GM12878 (cell line): Measurements from ENCODE around the gene CHRND. TPM values are rescaled to one million over a fixed set of nuclear protein-coding genes. Genes with fewer than 3 reads are reported as not detected.

ENCODE experiments used
- ATAC-seq: fragments of 200-7000 bp; cut with Tn5 transposase; 3 replicates; pipeline ENCODE4 v1.9.1; 2020; ENCODE audit warnings: mild to moderate bottlenecking, moderate library complexity
- BruUV-seq: library from RNA; stranded (reverse); fragments of 400-500 nt; replicated peaks from 2 replicates; lab custom pipeline; 2021; lab: Mats Ljungman, UMichigan
- CTCF ChIA-PET: fragments of 300-600 bp; sonication (Branson Sonifier 250); formaldehyde crosslinking; extraction: SDS; loops from one replicate; lab custom pipeline; 2021; ENCODE audit warnings: inconsistent platforms; lab: Yijun Ruan, JAX
- POLR2A ChIA-PET: fragments of 350-600 bp; formaldehyde crosslinking; extraction: SDS; loops from one replicate; lab custom pipeline; 2021; ENCODE audit warnings: inconsistent platforms; lab: Charles Lee
- RAD21 ChIA-PET: fragments of 300-600 bp; sonication (Branson Sonifier 250); formaldehyde crosslinking; loops from one replicate; lab custom pipeline; 2023; ENCODE audit warnings: antibody characterized with exemption; ENCODE audit not compliant: unreplicated experiment; lab: Charles Lee
- SMC1A ChIA-PET: fragments of 300-600 bp; sonication (Branson Sonifier 250); formaldehyde crosslinking; loops from one replicate; lab custom pipeline; 2023; ENCODE audit not compliant: unreplicated experiment, uncharacterized antibody; lab: Charles Lee
- DNase-seq: peaks from one replicate; pipeline ENCODE4 v3.0.0-alpha.2; 2011; ENCODE audit warnings: low read depth, low spot score
- FAIRE-seq: peaks from 3 replicates; lab custom pipeline; 2011; peaks lifted over from hg19 to GRCh38; lab: Jason Lieb, UNC
- H2AFZ ChIP-seq: 2 replicates; pipeline ENCODE4 v1.6.0; 2011; ENCODE audit warnings: low read depth, low read length, control low read depth; ENCODE audit not compliant: control insufficient read depth
- H3K27ac ChIP-seq: 2 replicates; pipeline ENCODE4 v1.5.1; 2011; ENCODE audit warnings: control low read depth; ENCODE audit not compliant: control insufficient read depth, insufficient read depth
- H3K27me3 ChIP-seq, 2 experiments: replicated peaks in 1 of 2; 2 replicates each; pipeline versions ENCODE4 v1.6.0 to v1.6.1; 2011; ENCODE audit warnings: low read length in 1 of 2; ENCODE audit not compliant: control insufficient read depth in 2 of 2, insufficient read depth in 2 of 2
- H3K36me3 ChIP-seq, 2 experiments: 2 replicates each; pipeline ENCODE4 v1.5.1; 2011; ENCODE audit warnings: low read length in 1 of 2; ENCODE audit not compliant: control insufficient read depth in 2 of 2, insufficient read depth in 2 of 2
- H3K4me1 ChIP-seq: 2 replicates; pipeline ENCODE4 v1.6.1; 2011; ENCODE audit warnings: mild to moderate bottlenecking, low read length, moderate library complexity, mixed read lengths; ENCODE audit not compliant: control insufficient read depth, insufficient read depth
- H3K4me2 ChIP-seq: 2 replicates; pipeline ENCODE4 v1.6.0; 2011; ENCODE audit warnings: control low read depth; ENCODE audit not compliant: control insufficient read depth, insufficient read depth
- H3K4me3 ChIP-seq: fragments of 200-600 bp; sonication (generic); 2 replicates; pipeline ENCODE4 v1.5.1; 2016
- H3K79me2 ChIP-seq: 2 replicates; pipeline ENCODE4 v1.6.0; 2011; ENCODE audit warnings: low read length; ENCODE audit not compliant: control insufficient read depth, insufficient read depth
- H3K9ac ChIP-seq: 2 replicates; pipeline ENCODE4 v1.8.0; 2011; ENCODE audit warnings: low read length, control low read depth, mixed read lengths; ENCODE audit not compliant: control insufficient read depth, insufficient read depth
- H3K9me3 ChIP-seq: replicated peaks from 3 replicates; pipeline ENCODE4 v1.5.1; 2011; ENCODE audit warnings: mild to moderate bottlenecking, low read length; ENCODE audit not compliant: control insufficient read depth, insufficient read depth
- H4K20me1 ChIP-seq: 2 replicates; pipeline ENCODE4 v1.6.0; 2011; ENCODE audit not compliant: control insufficient read depth, insufficient read depth
- BCLAF1 ChIP-seq: fragments of 450-650 bp; IDR thresholded peaks from 2 replicates; pipeline ENCODE4 v1.6.1; 2017; ENCODE audit warnings: antibody characterized with exemption, mild to moderate bottlenecking, moderate library complexity
- BRCA1 ChIP-seq: IDR thresholded peaks from 2 replicates; pipeline ENCODE4 v1.6.1; 2011; ENCODE audit warnings: low read depth, low read length, improper control_type of control experiment
- CHD1 ChIP-seq: IDR thresholded peaks from 2 replicates; pipeline ENCODE4 v1.6.1; 2012; ENCODE audit warnings: low read depth, low read length, improper control_type of control experiment
- CREB1 ChIP-seq: IDR thresholded peaks from 2 replicates; pipeline ENCODE4 v1.6.1; 2012; ENCODE audit warnings: low read depth, mild to moderate bottlenecking, inconsistent platforms
- HDGF ChIP-seq: fragments of 450-650 bp; IDR thresholded peaks from 2 replicates; pipeline ENCODE4 v1.6.1; 2016; ENCODE audit warnings: antibody characterized with exemption
- MAX ChIP-seq: IDR thresholded peaks from 2 replicates; pipeline ENCODE4 v1.6.1; 2012; ENCODE audit warnings: low read depth, low read length, improper control_type of control experiment
- MLLT1 ChIP-seq: fragments of 450-650 bp; IDR thresholded peaks from 2 replicates; pipeline ENCODE4 v1.6.1; 2016; ENCODE audit warnings: mild to moderate bottlenecking
- MXI1 ChIP-seq: fragments of 150-350 bp; IDR thresholded peaks from 2 replicates; pipeline ENCODE4 v1.6.1; 2011; ENCODE audit warnings: low read depth, mild to moderate bottlenecking, inconsistent platforms, low read length, improper control_type of control experiment
- NBN ChIP-seq: fragments of 450-650 bp; IDR thresholded peaks from 2 replicates; pipeline ENCODE4 v1.6.1; 2016
- NR2C1 ChIP-seq: fragments of 450-650 bp; IDR thresholded peaks from 2 replicates; pipeline ENCODE4 v1.6.1; 2017; ENCODE audit warnings: antibody characterized with exemption, mild to moderate bottlenecking, moderate library complexity
- NR2C2 ChIP-seq: IDR thresholded peaks from 2 replicates; pipeline ENCODE4 v1.6.1; 2011; ENCODE audit warnings: borderline replicate concordance, low read depth; ENCODE audit not compliant: control insufficient read depth, insufficient read length
- RAD51 ChIP-seq: fragments of 450-650 bp; IDR thresholded peaks from 2 replicates; pipeline ENCODE4 v1.6.1; 2016; ENCODE audit warnings: moderate library complexity, mild to moderate bottlenecking, inconsistent platforms
- SMAD1 ChIP-seq: fragments of 450-650 bp; IDR thresholded peaks from 2 replicates; pipeline ENCODE4 v1.6.1; 2018; ENCODE audit warnings: mild to moderate bottlenecking, low read depth; ENCODE audit not compliant: partially characterized antibody
- TBL1XR1 ChIP-seq: IDR thresholded peaks from 2 replicates; pipeline ENCODE4 v1.6.1; 2012; ENCODE audit warnings: low read depth, low read length, improper control_type of control experiment
- TCF3 ChIP-seq: IDR thresholded peaks from 2 replicates; pipeline ENCODE4 v1.6.1; 2012; ENCODE audit warnings: low read depth, mild to moderate bottlenecking, low read length, borderline replicate concordance; ENCODE audit not compliant: insufficient read depth
- whole genome bisulfite sequencing: methylation state at CpG from one replicate; pipeline ENCODE4 v1.1.6; 2016; ENCODE audit warnings: low lambda C conversion rate; ENCODE audit not compliant: insufficient replicate concordance, insufficient coverage; ENCODE audit errors: missing lambda C conversion rate; 5-methylcytosine and 5-hydroxymethylcytosine counted together
- in situ Hi-C: fragments of 300-500 bp; cut with MboI; formaldehyde crosslinking; loops from 9 replicates; pipeline ENCODE4 v1.14.3; 2018; ENCODE audit warnings: mixed read lengths
- intact Hi-C: fragments of 100-400 bp; cut with micrococcal nuclease; formaldehyde crosslinking; loops from one replicate; pipeline ENCODE4 v1.14.2; 2022; ENCODE audit not compliant: unreplicated experiment
- polyA plus RNA-seq, 11 experiments: library from polyadenylated mRNA; depleted of rRNA in 4 of 11; unstranded in 6 of 11; stranded (reverse) in 5 of 11; fragments of >200 nt; fragmentation: Nextera tagmentation in 4 of 11; fragmentation: Illumina TruSeq in 1 of 11; extraction: Ambion mirVana in 4 of 11; extraction: Trizol in 1 of 11; gene quantifications; 1 replicate in 1 of 11; 2 replicates in 10 of 11; pipeline versions ENCODE4 v1.2.1 to v1.2.3, GENCODE V29; 2011 to 2016; ENCODE audit warnings: inconsistent platforms in 2 of 11, missing spikeins in 2 of 11, low read depth in 1 of 11
- total RNA-seq, 4 experiments: library from RNA; depleted of rRNA in 3 of 4; stranded (reverse); fragments of >200 nt in 3 of 4; fragmentation: Illumina TruSeq in 1 of 4; extraction: Trizol in 1 of 4; gene quantifications; 2 replicates each; pipeline versions ENCODE4 v1.2.1 to v1.2.3, GENCODE V29; 2013 to 2021

The CHRND gene
- total and polyA plus RNA-seq, 10 of the 15 experiments (the other 5 are each of a cell fraction or from before 2014, with no cell fraction given): not detected

GRCh38 chr2:232479341-232480200, 46.4 kb upstream of the CHRND start (continued):
- TF ChIP-seq SMAD1 (no peak), BCLAF1 (no peak)

- peaks cover 0 to 5% of the 10 kb centered on the region in 2 experiments; a peak in 3 of 4 replicates for H3K27me3 ChIP-seq
- WGBS: 37% methylated on average over 23 of the region's 26 CpGs
- H2AFZ ChIP-seq: no peak overlapping the region
- BruUV-seq: no TSS peak
- ChIA-PET POLR2A (no interaction called here), RAD21 (no interaction called here), CTCF (no interaction called here), SMC1A (no interaction called here)
- H3K4me2 ChIP-seq: no peak overlapping the region
- no peak for DNase-seq
- ATAC-seq: no peak
- no peak for FAIRE-seq
- in situ Hi-C loops (no loop called here), intact Hi-C loops (no loop called here)
- H3K79me2 ChIP-seq: no peaks in the 10 kb centered on the region
- H3K4me1 ChIP-seq: no peaks in the 10 kb centered on the region
- no peak overlapping the region for H3K9ac ChIP-seq
- no peak overlapping the region for H3K4me3 ChIP-seq
- no peak overlapping the region for H3K27ac ChIP-seq
- no peaks in the 10 kb centered on the region for H3K36me3 ChIP-seq
- H4K20me1 ChIP-seq: no peaks in the 10 kb centered on the region
- H3K9me3 ChIP-seq: no peaks in the 10 kb centered on the region
- TF ChIP-seq CHD1 (no peak), RAD51 (no peak), MAX (no peak), MLLT1 (no peak), CREB1 (no peak), TBL1XR1 (no peak), BRCA1 (no peak), NBN (no peak), HDGF (no peak), NR2C1 (no peak), TCF3 (no peak), NR2C2 (no peak), MXI1 (no peak)
Observed at GRCh38 chr2:232480201-232481190, 45.5 kb upstream of the CHRND start.
